ENCODE measurements around the gene ZFP91. TPM values are rescaled to one million over a fixed set of nuclear protein-coding genes. Genes with fewer than 3 reads are reported as not detected.
"Not testable (repeated sequence)": the region's sequence is repeated elsewhere in the genome, so short reads cannot be mapped to it uniquely, and the experiment has no call there.

Gene ZFP91
- polyA plus RNA-seq, 2 of the 4 experiments (the other 2 are of a cell fraction): 48.5 to 66.9 TPM

DNA sequence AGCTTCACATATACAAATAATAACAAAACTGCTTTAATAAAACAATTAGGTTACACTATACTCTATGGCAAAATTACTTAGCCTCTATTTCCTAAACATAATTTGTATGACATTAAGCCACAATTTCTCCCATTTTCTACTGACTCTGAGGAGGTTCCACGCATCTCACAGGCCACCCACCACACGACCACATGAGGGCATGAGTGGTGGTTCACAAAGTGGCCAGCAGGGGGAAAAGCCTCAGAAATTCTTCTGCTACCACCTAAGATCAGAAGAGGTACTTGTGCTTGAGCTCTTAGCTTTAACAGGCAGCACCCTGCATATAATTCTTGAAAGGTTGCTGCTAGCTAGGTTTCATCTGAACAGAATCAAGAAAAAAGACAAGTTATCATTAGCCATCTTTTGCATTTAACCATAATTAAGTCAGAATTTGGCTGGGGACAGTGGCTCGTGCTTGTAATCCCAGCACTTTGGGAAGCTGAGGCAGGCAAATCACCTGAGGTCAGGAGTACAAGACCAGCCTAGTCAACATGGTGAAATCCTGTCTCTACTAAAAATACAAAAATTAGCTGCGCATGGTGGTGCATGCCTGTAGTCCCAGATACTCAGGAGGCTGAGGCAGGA is 10.9 kb upstream of the ZFP91 start:
- 52% methylated on average over 4 of the region's 4 CpGs for WGBS (ENCODE audit: missing lambda C conversion rate)

DNA sequence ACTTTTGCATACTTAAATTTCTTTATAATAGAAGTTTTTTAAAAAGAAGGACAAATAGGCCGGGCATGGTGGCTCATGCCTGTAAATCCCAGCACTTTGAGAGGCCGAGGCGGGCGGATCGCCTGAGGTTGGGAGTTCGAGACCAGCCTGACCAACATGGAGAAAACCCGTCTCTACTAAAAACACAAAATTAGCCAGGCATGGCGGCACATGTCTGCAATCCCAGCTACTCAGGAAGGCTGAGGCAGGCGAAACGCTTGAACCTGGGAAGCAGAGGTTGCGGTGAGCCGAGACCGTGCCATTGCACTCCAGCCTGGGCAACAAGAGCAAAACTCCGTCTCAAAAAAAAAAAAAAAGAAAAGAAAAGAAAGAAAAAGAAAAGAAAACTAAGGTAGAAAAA is 6.0 kb upstream of the ZFP91 start:
- H3K9me3 ChIP-seq; FAIRE-seq; ATAC-seq; H3K4me3 ChIP-seq; POLR2A ChIA-PET; DNase-seq (ENCODE audit: low read depth in 1 of 2, low spot score in 1 of 2): not testable (repeated sequence)
- peak overlapping the region; percentile 61 for H3K4me2 ChIP-seq
- 93% methylated on average over 14 of the region's 14 CpGs for WGBS (ENCODE audit: missing lambda C conversion rate)
- peak overlapping the region; percentile 54 to 79; a peak in 5 of 6 replicates for H3K27ac ChIP-seq
- CTCF ChIA-PET: interaction anchor here (0.6 kb wide), 1 partner anchor 9 kb away, joined by 4 read pairs; no protein-coding TSS in a partner anchor
- H3K4me1 ChIP-seq: peaks cover 44% of the 10 kb centered on the region

More for the DNA sequence above, 10.9 kb upstream of the ZFP91 start:
- ATAC-seq (peak; percentile 99), FAIRE-seq (no peak), DNase-seq (ENCODE audit: low read depth in 1 of 2, low spot score in 1 of 2) (peak; percentile 44 to 68)
- ChIA-PET POLR2A (no interaction called here), CTCF (interaction anchor here (0.5 to 2.8 kb wide), 23 partner anchors 9 to 735 kb away, joined by 3 to 15 read pairs (median 4); partner anchors contain the start of gene ZFP91)
- TF ChIP-seq FOSB (CRISPR knock-in tag; IDR thresholded peaks at IDR 0.05) (no peak), POLR2A (IDR thresholded peaks at IDR 0.05; ENCODE audit: low read length) (no peak), RAD21 (conservative IDR thresholded peaks at IDR 0.05 in 1 of 2, IDR thresholded peaks at IDR 0.05 in 1 of 2) (peak in 1 of 2 experiments; percentile 28; a peak in 2 of 5 replicates), SMC3 (IDR thresholded peaks at IDR 0.05) (peak; percentile 50; the same call in 1 of the 3 replicates), NFE2L2 (conservative IDR thresholded peaks at IDR 0.05; ENCODE audit: low read length) (no peak), HOXB5 (CRISPR knock-in tag; IDR thresholded peaks at IDR 0.05) (no peak), JUN (IDR thresholded peaks at IDR 0.05) (no peak), JUNB (IDR thresholded peaks at IDR 0.05) (no peak), CBX8 (IDR thresholded peaks at IDR 0.05) (no peak), CBX2 (IDR thresholded peaks at IDR 0.05; ENCODE audit: borderline replicate concordance, low read depth) (no peak), ZSCAN20 (CRISPR knock-in tag; IDR thresholded peaks at IDR 0.05) (no peak)
- TF ChIP-seq, protein P1, sequence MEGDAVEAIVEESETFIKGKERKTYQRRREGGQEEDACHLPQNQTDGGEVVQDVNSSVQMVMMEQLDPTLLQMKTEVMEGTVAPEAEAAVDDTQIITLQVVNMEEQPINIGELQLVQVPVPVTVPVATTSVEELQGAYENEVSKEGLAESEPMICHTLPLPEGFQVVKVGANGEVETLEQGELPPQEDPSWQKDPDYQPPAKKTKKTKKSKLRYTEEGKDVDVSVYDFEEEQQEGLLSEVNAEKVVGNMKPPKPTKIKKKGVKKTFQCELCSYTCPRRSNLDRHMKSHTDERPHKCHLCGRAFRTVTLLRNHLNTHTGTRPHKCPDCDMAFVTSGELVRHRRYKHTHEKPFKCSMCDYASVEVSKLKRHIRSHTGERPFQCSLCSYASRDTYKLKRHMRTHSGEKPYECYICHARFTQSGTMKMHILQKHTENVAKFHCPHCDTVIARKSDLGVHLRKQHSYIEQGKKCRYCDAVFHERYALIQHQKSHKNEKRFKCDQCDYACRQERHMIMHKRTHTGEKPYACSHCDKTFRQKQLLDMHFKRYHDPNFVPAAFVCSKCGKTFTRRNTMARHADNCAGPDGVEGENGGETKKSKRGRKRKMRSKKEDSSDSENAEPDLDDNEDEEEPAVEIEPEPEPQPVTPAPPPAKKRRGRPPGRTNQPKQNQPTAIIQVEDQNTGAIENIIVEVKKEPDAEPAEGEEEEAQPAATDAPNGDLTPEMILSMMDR (IDR thresholded peaks at IDR 0.05): peak; percentile 62
- TF ChIP-seq, protein P2, sequence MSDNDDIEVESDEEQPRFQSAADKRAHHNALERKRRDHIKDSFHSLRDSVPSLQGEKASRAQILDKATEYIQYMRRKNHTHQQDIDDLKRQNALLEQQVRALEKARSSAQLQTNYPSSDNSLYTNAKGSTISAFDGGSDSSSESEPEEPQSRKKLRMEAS (IDR thresholded peaks at IDR 0.05): no peak
- H3K9me3 ChIP-seq: no peaks in the 10 kb centered on the region
- no peak overlapping the region for H3K27ac ChIP-seq
- peaks cover 11% of the 10 kb centered on the region; the same call in 2 of the 3 replicates for H3K4me1 ChIP-seq
- H3K4me2 ChIP-seq: no peak overlapping the region
- H3K4me3 ChIP-seq: no peak overlapping the region

DNA sequence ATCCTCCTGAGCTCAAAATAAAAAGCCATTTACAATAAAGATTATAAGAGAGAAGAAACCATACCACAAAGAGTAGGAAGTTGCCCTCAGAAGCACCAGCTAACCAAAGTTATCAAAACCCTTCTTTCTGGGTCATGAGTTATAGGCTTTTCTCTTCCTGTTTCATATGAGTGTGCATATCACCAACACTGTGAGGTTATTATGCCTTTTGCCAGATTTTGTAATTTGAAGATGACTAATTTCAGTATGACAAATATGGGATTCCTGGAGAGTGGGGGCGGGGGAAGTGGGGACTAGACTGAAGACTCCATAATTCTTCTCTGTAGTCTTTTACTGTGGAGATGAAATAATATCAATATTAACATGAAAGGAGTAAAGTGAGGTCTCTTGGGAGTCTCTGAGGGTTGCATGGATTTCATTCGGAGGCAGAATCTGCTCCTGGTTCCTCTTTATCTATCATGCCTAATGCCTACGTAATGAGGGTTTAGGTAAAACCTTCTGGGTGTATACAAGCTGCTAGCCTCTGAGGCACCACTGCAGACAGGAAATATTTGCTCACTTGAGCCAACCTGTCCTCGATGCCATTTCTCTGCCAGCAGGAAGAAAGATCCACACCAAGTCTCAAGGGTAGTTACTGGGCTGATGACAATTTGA is 5.3 kb upstream of the ZFP91 start:
- Histone ChIP-seq H3K9me3 (no peaks in the 10 kb centered on the region), H3K4me3 (no peak overlapping the region), H3K27ac (peak overlapping the region; percentile 54 to 79), H3K4me2 (peak overlapping the region; percentile 61), H3K4me1 (peaks cover 44% of the 10 kb centered on the region)
- POLR2A ChIA-PET: no interaction called here
- TF ChIP-seq POLR2AphosphoS2 (conservative IDR thresholded peaks at IDR 0.05; ENCODE audit: low read length): no peak
- TF ChIP-seq JUN (IDR thresholded peaks at IDR 0.05): peak in 1 of 2 experiments; percentile 28; a peak in 1 of 5 replicates
- TF ChIP-seq FOSL2 (IDR thresholded peaks at IDR 0.05): 0 out of 2 replicates have a peak, but pooled peaks have one; percentile 40
- peak; percentile 83 for TF ChIP-seq FOSL2 (CRISPR knock-in tag; IDR thresholded peaks at IDR 0.05)
- TF ChIP-seq ZNF302 (CRISPR knock-in tag; IDR thresholded peaks at IDR 0.05): no peak
- no peak for TF ChIP-seq MAZ (IDR thresholded peaks at IDR 0.05; ENCODE audit: borderline replicate concordance, low read depth, low read length)
- TF ChIP-seq HDAC2 (IDR thresholded peaks at IDR 0.05): no peak
- peak in 1 of 2 experiments; percentile 55; a peak in 1 of 4 replicates for TF ChIP-seq CEBPB (IDR thresholded peaks at IDR 0.05)
- no peak for TF ChIP-seq RARB (CRISPR knock-in tag; IDR thresholded peaks at IDR 0.05)
- TF ChIP-seq, protein P2 (IDR thresholded peaks at IDR 0.05): 0 out of 2 replicates have a peak, but pooled peaks have one; percentile 26
- TF ChIP-seq JUNB (IDR thresholded peaks at IDR 0.05): peak; percentile 59
- FAIRE-seq: no peak
- DNase-seq (ENCODE audit: low read depth in 1 of 2, low spot score in 1 of 2): peak; percentile 24 to 54
- CTCF ChIA-PET: interaction anchor here (0.6 kb wide), 2 partner anchors 10 to 505 kb away, joined by 3 to 4 read pairs; no protein-coding TSS in a partner anchor
- peak; percentile 4 to 35; a peak in 3 of 6 replicates for ATAC-seq
- WGBS (ENCODE audit: missing lambda C conversion rate): 26% methylated on average over 4 of the region's 4 CpGs
